C4-2B (cell line): Measurements from ENCODE around the gene ETS1.

Source experiments
- H3K27ac ChIP-seq: fragments of 450-650 bp; 2 replicates; pipeline ENCODE4 v1.5.1; 2017
- CTCF ChIP-seq: fragments of 450-650 bp; conservative IDR thresholded peaks from 2 replicates; pipeline ENCODE4 v1.5.1; 2017; ENCODE audit warnings: mild to moderate bottlenecking
- ZFX ChIP-seq: fragments of 450-650 bp; IDR thresholded peaks from 2 replicates; pipeline ENCODE4 v1.6.1; 2017

Gene ETS1

GRCh38 chr11:128478305-128478704 lies 109.1 kb downstream of the ETS1 start:
- TF ChIP-seq CTCF: no peak
- no peak for TF ChIP-seq ZFX
- H3K27ac ChIP-seq: no peak overlapping the region

- TF ChIP-seq CTCF: no peak
- TF ChIP-seq ZFX: no peak
- no peak overlapping the region for H3K27ac ChIP-seq
Measured at GRCh38 chr11:128477811-128478210, 109.5 kb downstream of the ETS1 start.

GRCh38 chr11:128477278-128477677 lies 110.1 kb downstream of the ETS1 start:
- TF ChIP-seq CTCF (no peak), ZFX (no peak)
- H3K27ac ChIP-seq: no peak overlapping the region; the same call in 1 of the 2 replicates

- no peak overlapping the region; the same call in 1 of the 2 replicates for H3K27ac ChIP-seq
- TF ChIP-seq CTCF (no peak), ZFX (no peak)
Measured at GRCh38 chr11:128476729-128477128, 110.6 kb downstream of the ETS1 start.

- H3K27ac ChIP-seq: no peak overlapping the region
- TF ChIP-seq CTCF: no peak
- TF ChIP-seq ZFX: no peak
Measured at GRCh38 chr11:128476049-128476448, 111.3 kb downstream of the ETS1 start.

- TF ChIP-seq CTCF (no peak), ZFX (no peak)
Measured at GRCh38 chr11:128474036-128474874, 113.1 kb downstream of the ETS1 start.

GRCh38 chr11:128473636-128474035 lies 113.7 kb downstream of the ETS1 start:
- TF ChIP-seq ZFX (no peak), CTCF (no peak)
- H3K27ac ChIP-seq: no peak overlapping the region

More at GRCh38 chr11:128474036-128474874, 113.1 kb downstream of the ETS1 start:
- no peak overlapping the region for H3K27ac ChIP-seq
